Natural killer cell treated with Interleukin-12 subunit alpha and Interleukin-12 subunit beta and Interleukin-15 and Interleukin-18, amount 100 ng/mL, for 72 hours (primary cell): ENCODE data around the gene CD82. TPM values are rescaled to one million over a fixed set of nuclear protein-coding genes. Genes with fewer than 3 reads are reported as not detected.

Experiments used
- ATAC-seq, 2 donors: fragments of 150-1000 bp; cut with Tn5 transposase in 1 of 2; sonication (Bioruptor Pico), chemical (Tn5 transposase) in 1 of 2; 2 replicates each; pipeline ENCODE4 v1.10.0; 2021
- DNase-seq: peaks from one replicate; pipeline ENCODE4 v3.0.0; 2022; ENCODE audit warnings: low spot score
- H3K27ac Mint-ChIP-seq, 2 donors: 1 replicate in 1 of 2; 2 replicates in 1 of 2; pipeline ENCODE4 v1.8.0; 2022; ENCODE audit warnings: mixed read lengths in 2 of 2, mild to moderate bottlenecking in 1 of 2, moderate library complexity in 1 of 2
- H3K27me3 Mint-ChIP-seq, 2 donors: 1 replicate in 1 of 2; 2 replicates in 1 of 2; pipeline ENCODE4 v1.8.0; 2022; ENCODE audit warnings: mixed read lengths in 2 of 2
- H3K36me3 Mint-ChIP-seq: one replicate; pipeline ENCODE4 v1.8.0; 2022; ENCODE audit warnings: mixed read lengths
- H3K4me1 Mint-ChIP-seq, 2 donors: 1 replicate in 1 of 2; 2 replicates in 1 of 2; pipeline ENCODE4 v1.8.0; 2022; ENCODE audit warnings: low read depth in 2 of 2, mixed read lengths in 2 of 2, mild to moderate bottlenecking in 1 of 2
- H3K4me3 Mint-ChIP-seq: one replicate; pipeline ENCODE4 v1.8.0; 2022; ENCODE audit warnings: mixed read lengths
- H3K9me3 Mint-ChIP-seq: 2 replicates; pipeline ENCODE4 v1.8.0; 2022; ENCODE audit warnings: mixed read lengths
- total RNA-seq, 2 donors: library from RNA; stranded (reverse); gene quantifications; one replicate each; pipeline ENCODE4 v1.2.3, GENCODE V29; 2022

CD82 gene
- total RNA-seq, 2 donors from 2014 or later = 39.3 to 158 TPM

DNA sequence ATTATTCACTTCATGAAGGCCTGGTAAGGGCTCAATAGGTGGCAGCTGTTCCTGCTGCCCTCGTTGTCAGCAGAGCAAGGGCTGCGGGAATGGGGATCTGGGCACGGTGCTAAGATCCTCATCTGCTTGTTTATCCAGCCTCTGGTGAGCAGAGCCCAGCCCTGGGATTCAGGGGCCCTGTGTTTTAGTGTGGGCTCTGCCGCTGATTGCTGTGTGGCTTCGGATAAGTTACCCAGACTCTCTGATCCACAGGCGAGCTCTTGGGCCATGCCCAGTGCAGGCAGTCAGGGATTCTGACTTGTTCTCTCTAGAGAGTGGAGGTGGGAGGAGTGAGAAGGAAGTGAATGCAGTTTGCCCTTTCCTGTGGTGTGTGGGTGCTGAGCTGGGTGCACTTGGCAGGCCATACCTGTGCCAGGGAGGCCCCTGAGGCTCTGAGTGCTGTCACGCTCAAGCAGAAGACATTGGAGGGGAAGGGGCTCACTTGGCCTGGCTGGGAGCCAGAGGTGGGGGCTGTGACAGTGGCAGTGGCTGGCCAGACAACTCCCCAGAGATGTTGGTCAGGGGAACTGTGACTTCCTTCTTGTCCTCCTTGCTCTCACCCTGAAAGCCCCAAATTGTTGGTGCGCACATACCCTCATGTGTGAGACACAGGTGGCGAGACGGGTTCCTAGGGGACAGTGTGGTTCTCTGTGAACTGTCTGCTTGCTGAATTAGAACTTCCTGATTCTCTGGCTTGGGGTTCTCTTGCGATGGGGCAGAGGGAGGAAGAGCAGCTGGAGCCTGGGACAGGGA lies 43.7 kb downstream of the CD82 start:
- H3K4me1 Mint-ChIP-seq = peaks cover 21 to 32% of the 10 kb centered on the region in 2 donors
- peak in 1 of 2 donors; percentile 50 for ATAC-seq
- peak overlapping the region; percentile 47 to 78 for H3K27ac Mint-ChIP-seq
- no peaks in the 10 kb centered on the region for H3K9me3 Mint-ChIP-seq
- H3K36me3 Mint-ChIP-seq = no peaks in the 10 kb centered on the region
- no peak for DNase-seq
- H3K4me3 Mint-ChIP-seq = peak overlapping the region; percentile 9
- H3K27me3 Mint-ChIP-seq = no peaks in the 10 kb centered on the region

DNA sequence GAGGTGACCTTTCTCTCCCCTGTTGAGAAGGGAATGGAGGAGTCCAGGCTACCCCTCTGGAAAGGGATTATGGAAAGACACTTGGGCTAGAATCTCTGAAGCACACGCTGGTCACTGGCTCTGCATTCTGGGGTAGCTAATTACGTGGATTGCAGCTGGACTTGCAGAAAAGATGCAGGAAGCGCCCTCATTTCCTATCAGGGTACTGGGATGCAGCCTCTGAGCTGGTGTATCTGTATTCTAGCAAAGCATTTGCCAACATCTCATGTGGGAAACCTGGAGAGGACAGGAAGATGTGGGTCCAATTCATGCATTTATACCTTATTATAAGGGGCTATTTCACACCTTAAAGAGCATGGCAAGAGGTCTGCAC lies 44.3 kb downstream of the CD82 start:
- Mint-ChIP-seq H3K27ac (peak overlapping the region; percentile 47 to 78), H3K4me3 (peak overlapping the region; percentile 9), H3K36me3 (no peaks in the 10 kb centered on the region), H3K4me1 (peaks cover 21 to 34% of the 10 kb centered on the region in 2 donors), H3K9me3 (no peaks in the 10 kb centered on the region), H3K27me3 (no peaks in the 10 kb centered on the region)
- DNase-seq = no peak
- no peak for ATAC-seq

DNA sequence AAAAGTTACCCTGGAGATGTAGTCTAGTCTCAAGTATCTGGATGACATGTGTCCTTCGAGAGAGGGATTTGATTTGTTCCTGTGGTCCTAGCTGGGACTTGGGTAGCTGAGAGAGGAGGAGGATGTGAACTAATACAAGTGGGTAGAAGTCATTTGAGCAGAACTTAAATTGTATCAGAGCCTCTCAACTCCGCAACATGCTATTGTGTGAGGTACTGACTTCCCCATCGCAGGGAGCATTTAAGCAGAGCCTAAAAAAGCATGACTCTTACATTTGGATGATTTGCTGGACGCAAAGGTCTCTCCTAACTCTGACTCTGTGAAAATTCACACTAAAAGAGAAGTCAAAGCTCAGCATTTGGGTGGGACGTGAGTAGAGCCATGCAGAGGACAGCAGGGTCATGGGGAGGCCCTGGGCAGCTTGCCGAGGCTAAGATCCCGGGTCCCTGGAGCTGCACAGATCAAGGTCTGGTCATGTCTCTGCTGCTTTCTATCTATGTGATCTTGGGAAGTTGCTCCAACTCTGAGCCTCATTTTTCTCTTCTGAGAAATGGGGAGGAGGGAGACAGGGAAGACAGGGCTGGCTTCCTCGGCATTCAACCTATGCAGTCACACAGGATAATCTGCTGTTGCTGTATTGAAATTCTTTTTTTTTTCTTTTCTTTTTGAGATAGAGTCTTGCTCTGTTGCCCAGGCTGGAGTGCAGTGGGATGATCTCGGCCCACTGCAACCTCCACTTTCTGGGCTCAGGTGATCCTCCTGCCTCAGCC lies 44.9 kb downstream of the CD82 start:
- no peak for ATAC-seq
- Mint-ChIP-seq H3K9me3 (no peaks in the 10 kb centered on the region), H3K4me3 (no peak overlapping the region), H3K4me1 (peaks cover 21 to 35% of the 10 kb centered on the region in 2 donors), H3K27me3 (no peaks in the 10 kb centered on the region), H3K27ac (peak overlapping the region in 1 of 2 donors; percentile 47), H3K36me3 (no peaks in the 10 kb centered on the region)
- no peak for DNase-seq

DNA sequence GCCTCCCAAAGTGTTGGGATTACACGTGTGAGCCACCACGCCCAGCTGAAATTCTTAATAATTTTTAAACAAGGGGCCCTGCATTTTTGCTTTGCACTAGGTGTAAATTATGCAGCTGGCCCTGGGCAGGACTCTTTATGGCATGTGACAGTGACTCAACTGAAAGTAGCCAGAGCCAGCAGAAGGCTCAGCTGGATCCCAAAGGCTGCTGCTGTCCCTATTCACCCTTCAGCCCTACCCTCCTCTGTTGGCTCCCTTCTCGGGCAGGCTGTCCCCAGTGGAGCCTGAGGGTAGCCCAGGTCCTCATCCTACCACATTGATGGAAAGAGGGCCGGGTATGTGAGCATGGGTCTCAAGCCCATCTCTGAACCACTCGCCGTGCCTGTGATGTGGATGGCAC lies 45.6 kb downstream of the CD82 start:
- H3K4me1 Mint-ChIP-seq = peaks cover 21 to 39% of the 10 kb centered on the region in 2 donors

DNA sequence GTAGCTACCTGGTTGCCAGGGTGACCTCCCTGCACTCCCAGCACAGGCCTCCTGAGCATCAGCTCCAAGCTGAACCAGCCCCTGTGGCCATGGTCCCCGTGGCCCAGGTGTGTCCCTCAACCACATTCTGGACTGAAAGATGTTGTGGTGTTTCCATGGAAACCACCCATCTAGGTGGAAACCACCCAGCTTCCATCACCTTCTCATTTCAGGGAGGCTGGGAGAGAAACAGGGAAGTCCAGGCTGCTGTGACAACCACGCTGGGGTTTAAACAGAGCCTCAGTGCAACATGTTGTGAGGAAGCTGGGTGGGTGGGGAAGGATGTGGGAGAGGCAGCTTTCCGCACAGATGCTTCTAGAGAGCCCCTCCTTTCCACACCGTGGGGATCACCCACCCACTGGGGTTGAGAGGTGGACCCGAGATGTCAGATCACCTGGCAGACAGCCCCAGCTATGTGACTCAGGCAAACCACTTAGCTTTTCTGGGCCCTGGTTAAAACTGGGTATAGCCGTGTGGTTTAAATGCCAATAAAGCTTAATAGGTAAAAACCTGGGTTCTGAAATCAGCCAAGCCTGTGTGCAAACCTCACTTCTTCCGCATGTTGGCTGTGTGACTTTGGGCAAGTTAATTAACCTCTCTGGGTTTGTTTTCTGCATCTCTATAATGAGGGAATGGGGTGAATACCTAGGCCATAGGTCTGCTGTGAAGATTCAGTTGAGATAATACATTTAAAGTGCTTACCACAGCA lies 46.4 kb downstream of the CD82 start:
- DNase-seq (no peak), ATAC-seq (peak in 1 of 2 donors; percentile 47)
- no peaks in the 10 kb centered on the region for H3K9me3 Mint-ChIP-seq
- no peaks in the 10 kb centered on the region for H3K27me3 Mint-ChIP-seq
- H3K36me3 Mint-ChIP-seq = no peaks in the 10 kb centered on the region
- H3K4me1 Mint-ChIP-seq = peaks cover 21 to 35% of the 10 kb centered on the region in 2 donors
- H3K27ac Mint-ChIP-seq = peak overlapping the region in 1 of 2 donors; percentile 44
- H3K4me3 Mint-ChIP-seq = no peak overlapping the region

More for the DNA sequence above, 45.6 kb downstream of the CD82 start:
- Mint-ChIP-seq H3K27ac (no peak overlapping the region), H3K9me3 (no peaks in the 10 kb centered on the region), H3K36me3 (no peaks in the 10 kb centered on the region), H3K27me3 (no peaks in the 10 kb centered on the region), H3K4me3 (no peak overlapping the region)
- ATAC-seq (peak in 1 of 2 donors; percentile 17), DNase-seq (no peak)

DNA sequence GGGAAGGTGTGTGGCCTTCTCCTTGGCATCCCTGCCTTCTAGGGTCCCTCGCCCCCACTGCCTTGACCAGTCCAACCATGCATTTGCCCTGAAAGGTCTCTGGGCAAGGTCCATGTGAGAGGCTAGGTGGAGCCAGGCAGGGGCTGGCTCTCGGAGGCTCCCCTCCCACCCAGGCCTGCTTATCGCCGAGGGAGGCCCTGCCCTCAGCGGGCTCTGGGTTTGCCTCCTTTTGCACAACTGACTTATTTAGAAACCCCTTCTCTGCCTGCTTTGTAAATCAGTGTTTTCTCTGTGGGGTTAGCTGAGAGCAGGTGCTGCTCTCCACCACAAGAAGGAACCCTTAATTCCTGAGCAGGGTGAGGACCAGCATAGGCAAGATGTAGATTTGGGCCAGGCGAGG lies 47.7 kb downstream of the CD82 start:
- Mint-ChIP-seq H3K9me3 (no peaks in the 10 kb centered on the region), H3K4me1 (peaks cover 21 to 31% of the 10 kb centered on the region in 2 donors), H3K4me3 (no peak overlapping the region), H3K27me3 (no peaks in the 10 kb centered on the region), H3K27ac (no peak overlapping the region), H3K36me3 (no peaks in the 10 kb centered on the region)
- ATAC-seq = no peak
- DNase-seq = no peak

DNA sequence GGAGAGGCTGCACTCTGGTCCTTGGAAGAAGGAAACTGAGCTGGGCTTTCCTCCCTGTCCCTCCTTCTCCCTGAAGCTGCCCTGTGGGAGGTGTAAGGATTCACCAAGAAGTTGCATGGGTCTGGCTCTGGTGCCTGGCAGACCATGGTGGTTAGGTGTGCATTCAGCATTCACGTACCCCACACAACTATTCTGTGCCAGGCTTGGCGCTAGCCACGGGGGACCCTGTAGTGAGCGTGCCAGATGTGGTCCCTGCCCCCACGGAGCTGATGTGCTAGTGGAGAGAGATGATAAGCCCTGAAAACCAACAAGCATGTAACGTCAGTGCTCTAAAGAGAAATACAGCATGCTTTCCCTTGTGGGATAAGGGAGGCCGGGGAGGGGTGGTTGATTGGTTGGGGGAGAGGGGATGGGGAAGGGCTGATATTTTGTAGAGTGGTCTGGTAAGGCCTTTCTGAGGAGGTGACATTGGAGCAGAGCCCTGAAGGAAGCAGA lies 48.9 kb downstream of the CD82 start:
- Mint-ChIP-seq H3K9me3 (no peaks in the 10 kb centered on the region), H3K27ac (peak overlapping the region in 1 of 2 donors; percentile 47), H3K4me1 (peaks cover 11 to 19% of the 10 kb centered on the region in 2 donors), H3K36me3 (no peaks in the 10 kb centered on the region), H3K27me3 (no peaks in the 10 kb centered on the region), H3K4me3 (no peak overlapping the region)
- DNase-seq (no peak), ATAC-seq (no peak)

DNA sequence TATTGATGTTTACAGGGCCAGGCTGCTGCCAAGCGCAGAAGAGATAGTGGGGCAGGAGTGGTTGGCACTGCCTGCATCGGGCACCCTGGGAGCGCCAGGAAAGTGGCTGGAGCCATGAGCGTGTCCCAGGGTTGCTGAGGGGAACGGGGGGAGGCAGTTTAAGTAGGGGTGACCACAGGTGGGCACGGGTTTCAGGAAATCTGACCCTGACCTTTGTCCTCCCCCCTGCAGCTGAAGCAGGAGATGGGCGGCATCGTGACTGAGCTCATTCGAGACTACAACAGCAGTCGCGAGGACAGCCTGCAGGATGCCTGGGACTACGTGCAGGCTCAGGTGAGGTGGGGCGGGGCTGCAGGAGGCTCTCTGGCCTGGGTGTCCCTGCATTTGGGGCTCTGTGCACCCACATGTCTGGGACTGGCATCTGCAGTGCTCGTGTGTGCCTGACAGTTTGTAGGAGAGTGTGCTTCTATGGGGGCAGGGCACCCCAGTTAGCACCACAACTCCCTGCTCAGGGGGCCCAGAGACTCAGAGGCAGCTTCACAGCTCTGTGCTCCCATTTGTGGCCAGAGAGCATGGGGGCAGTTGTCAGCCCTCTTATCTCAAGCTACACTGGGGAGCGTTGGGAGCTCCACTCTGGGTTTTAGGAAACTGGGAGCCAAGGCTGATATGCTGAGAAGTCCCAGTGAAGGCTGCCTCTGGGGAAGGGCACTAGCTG lies 49.7 kb downstream of the CD82 start:
- Mint-ChIP-seq H3K27ac (peak overlapping the region in 1 of 2 donors; percentile 47), H3K9me3 (no peaks in the 10 kb centered on the region), H3K4me1 (peaks cover 4 to 11% of the 10 kb centered on the region in 2 donors), H3K27me3 (no peaks in the 10 kb centered on the region), H3K36me3 (no peaks in the 10 kb centered on the region), H3K4me3 (no peak overlapping the region)
- DNase-seq = no peak
- no peak for ATAC-seq

DNA sequence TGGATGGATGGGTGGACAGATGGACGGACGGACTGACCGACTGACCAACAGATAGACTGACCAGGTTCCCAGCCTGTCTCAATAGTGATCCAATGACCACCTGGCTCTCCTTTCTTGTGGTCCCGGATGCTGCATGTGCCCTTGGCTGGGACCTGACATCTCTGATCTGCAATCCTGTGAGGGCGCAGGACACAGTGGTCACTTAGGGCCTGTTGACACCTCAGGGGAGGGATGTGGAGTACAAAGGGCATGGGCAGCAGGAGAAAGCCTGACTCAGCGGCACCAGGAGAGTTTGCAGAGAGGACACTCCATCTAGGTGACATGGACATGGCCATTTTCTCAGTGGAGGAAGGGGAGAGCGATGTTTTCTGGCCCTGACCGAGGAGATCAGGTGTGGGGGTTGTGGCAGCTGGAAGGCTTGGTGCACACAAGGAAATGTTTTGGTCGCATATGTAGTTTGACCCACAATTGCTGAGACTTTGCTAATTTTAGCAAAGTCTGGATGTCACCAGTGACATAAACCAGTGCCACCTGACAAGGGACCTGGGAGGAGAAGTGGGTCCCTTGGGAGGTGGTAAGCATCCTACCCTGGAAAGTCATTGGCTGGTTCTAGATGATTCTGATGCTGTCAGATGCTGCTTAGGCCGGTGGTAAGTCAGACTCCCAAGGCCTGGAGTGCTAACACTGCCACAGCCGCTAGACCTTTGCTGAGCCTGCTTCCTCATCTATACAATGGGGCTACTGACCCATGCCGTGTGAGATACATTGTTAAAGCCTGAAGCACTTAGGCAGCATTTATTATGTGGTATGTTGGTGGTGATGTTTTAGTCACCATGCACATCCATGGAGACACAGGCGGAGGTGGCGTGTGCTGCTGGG lies 50.7 kb downstream of the CD82 start:
- Mint-ChIP-seq H3K27ac (peak overlapping the region in 1 of 2 donors; percentile 31), H3K36me3 (no peaks in the 10 kb centered on the region), H3K4me1 (peaks cover 4 to 16% of the 10 kb centered on the region in 2 donors), H3K4me3 (no peak overlapping the region), H3K9me3 (no peaks in the 10 kb centered on the region), H3K27me3 (no peaks in the 10 kb centered on the region)
- ATAC-seq = no peak
- no peak for DNase-seq

DNA sequence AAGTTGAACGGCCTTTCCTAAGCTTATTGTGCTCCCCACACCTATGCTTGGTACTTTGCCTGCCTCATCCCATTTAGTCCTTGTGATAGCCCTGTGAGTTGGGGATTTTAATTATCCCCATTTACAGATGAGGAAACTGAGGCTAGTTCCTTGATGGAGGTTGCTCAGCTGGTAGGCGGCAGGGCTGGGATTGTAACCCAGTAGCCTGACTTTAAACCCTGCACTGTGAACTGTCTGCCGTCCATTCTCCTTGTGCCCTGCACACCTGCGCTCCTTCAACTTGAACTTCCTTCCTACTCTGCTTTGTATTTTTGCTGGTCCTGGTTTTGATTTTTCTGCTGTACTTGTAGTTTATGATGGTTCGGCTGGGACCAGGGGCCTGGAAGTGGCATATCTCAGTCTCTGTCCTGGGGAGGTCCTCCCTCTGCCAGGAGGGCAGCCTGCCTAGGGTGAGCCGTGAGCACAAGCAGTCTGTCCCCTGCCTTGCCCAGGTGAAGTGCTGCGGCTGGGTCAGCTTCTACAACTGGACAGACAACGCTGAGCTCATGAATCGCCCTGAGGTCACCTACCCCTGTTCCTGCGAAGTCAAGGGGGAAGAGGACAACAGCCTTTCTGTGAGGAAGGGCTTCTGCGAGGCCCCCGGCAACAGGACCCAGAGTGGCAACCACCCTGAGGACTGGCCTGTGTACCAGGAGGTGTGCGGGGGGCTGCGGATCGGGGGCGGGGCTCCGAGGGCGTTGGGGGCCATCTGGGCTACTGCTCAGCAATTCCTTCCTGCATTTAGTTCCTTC lies 52.4 kb downstream of the CD82 start:
- no peaks in the 10 kb centered on the region for H3K9me3 Mint-ChIP-seq
- ATAC-seq = no peak
- H3K4me3 Mint-ChIP-seq = no peak overlapping the region
- peaks cover 0 to 12% of the 10 kb centered on the region in 2 donors for H3K4me1 Mint-ChIP-seq
- H3K27me3 Mint-ChIP-seq = no peaks in the 10 kb centered on the region
- DNase-seq = no peak
- no peak overlapping the region for H3K27ac Mint-ChIP-seq
- no peaks in the 10 kb centered on the region for H3K36me3 Mint-ChIP-seq

DNA sequence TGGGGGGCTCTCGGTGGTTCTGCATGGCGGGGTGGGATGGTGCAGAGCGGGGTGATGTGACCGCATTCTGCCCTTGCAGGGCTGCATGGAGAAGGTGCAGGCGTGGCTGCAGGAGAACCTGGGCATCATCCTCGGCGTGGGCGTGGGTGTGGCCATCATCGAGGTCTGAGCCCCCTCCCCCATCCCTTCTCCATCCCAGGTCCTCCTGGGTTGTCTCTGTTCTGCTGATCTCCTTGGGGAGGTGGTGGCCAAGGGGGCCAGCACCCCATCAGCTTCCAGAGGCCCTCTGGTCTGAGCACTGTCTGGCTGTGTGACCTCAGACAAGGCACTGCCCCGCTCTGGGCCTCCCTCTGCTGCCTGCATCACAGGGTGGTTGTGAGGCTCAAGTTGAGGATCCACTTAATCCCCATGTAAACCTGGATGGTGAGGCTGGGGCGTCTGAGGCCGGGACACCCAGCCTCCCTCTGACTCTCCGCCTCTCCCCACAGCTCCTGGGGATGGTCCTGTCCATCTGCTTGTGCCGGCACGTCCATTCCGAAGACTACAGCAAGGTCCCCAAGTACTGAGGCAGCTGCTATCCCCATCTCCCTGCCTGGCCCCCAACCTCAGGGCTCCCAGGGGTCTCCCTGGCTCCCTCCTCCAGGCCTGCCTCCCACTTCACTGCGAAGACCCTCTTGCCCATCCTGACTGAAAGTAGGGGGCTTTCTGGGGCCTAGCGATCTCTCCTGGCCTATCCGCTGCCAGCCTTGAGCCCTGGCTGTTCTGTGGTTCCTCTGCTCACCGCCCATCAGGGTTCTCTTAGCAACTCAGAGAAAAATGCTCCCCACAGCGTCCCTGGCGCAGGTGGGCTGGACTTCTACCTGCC lies 53.3 kb downstream of the CD82 start:
- no peak for DNase-seq
- no peak overlapping the region for H3K4me3 Mint-ChIP-seq
- no peaks in the 10 kb centered on the region for H3K36me3 Mint-ChIP-seq
- H3K4me1 Mint-ChIP-seq = peaks cover 0 to 16% of the 10 kb centered on the region in 2 donors
- H3K9me3 Mint-ChIP-seq = no peaks in the 10 kb centered on the region
- H3K27me3 Mint-ChIP-seq = peaks cover 0 to 2% of the 10 kb centered on the region in 2 donors
- no peak overlapping the region for H3K27ac Mint-ChIP-seq
- no peak for ATAC-seq
